H1 (cell line): ENCODE data around the gene ELOVL5. TPM values are rescaled to one million over a fixed set of nuclear protein-coding genes. Genes with fewer than 3 reads are reported as not detected.

Source experiments
- CTCF ChIA-PET: fragments of 300-600 bp; sonication (Branson Sonifier 250); formaldehyde crosslinking; loops from one replicate; lab custom pipeline; 2021; ENCODE audit not compliant: partially characterized antibody; lab: Charles Lee
- POLR2A ChIA-PET: fragments of 300-600 bp; sonication (Branson Sonifier 250); formaldehyde crosslinking; loops from one replicate; lab custom pipeline; 2021; ENCODE audit warnings: inconsistent platforms; ENCODE audit not compliant: partially characterized antibody; lab: Charles Lee
- DNase-seq, 2 experiments: peaks; one replicate each; pipeline versions ENCODE4 v3.0.0 to v3.0.0-alpha.2; 2010 to 2022; ENCODE audit warnings: low spot score in 2 of 2, low read depth in 1 of 2, mixed read lengths in 1 of 2
- FAIRE-seq: peaks from 2 replicates; lab custom pipeline; 2011; peaks lifted over from hg19 to GRCh38; lab: Jason Lieb, UNC
- H2AFZ ChIP-seq: 2 replicates; pipeline ENCODE4 v1.8.1; 2012; ENCODE audit warnings: low read length, inconsistent platforms
- H2AK5ac ChIP-seq: 2 replicates; pipeline ENCODE4 v1.6.1; 2013; ENCODE audit warnings: low read depth, low read length
- H2BK120ac ChIP-seq: replicated peaks from 2 replicates; pipeline ENCODE3; 2013; ENCODE audit warnings: low read depth, low read length, inconsistent platforms
- H2BK12ac ChIP-seq: 2 replicates; pipeline ENCODE4 v1.6.1; 2013; ENCODE audit warnings: low read depth, low read length
- H2BK15ac ChIP-seq: 2 replicates; pipeline ENCODE4 v1.6.1; 2013; ENCODE audit warnings: low read length
- H2BK20ac ChIP-seq: 2 replicates; pipeline ENCODE4 v1.6.1; 2013; ENCODE audit warnings: low read length
- H2BK5ac ChIP-seq: 2 replicates; pipeline ENCODE4 v1.6.1; 2013; ENCODE audit warnings: low read depth, low read length
- H3K14ac ChIP-seq: 2 replicates; pipeline ENCODE4 v1.6.1; 2013; ENCODE audit warnings: inconsistent platforms; ENCODE audit not compliant: insufficient read length
- H3K18ac ChIP-seq: 2 replicates; pipeline ENCODE4 v1.6.1; 2013; ENCODE audit warnings: low read length; ENCODE audit errors: extremely low read depth
- H3K23ac ChIP-seq: 2 replicates; pipeline ENCODE4 v1.6.1; 2013; ENCODE audit warnings: inconsistent platforms; ENCODE audit not compliant: insufficient read length
- H3K23me2 ChIP-seq: 2 replicates; pipeline ENCODE4 v1.6.1; 2013; ENCODE audit warnings: low read depth, low read length
- H3K27ac ChIP-seq: 2 replicates; pipeline ENCODE4 v1.6.1; 2011; ENCODE audit warnings: low read depth, low read length, inconsistent platforms
- H3K27me3 ChIP-seq, 4 experiments: replicated peaks in 1 of 4; 1 replicate in 1 of 4; 2 replicates in 3 of 4; pipeline versions ENCODE4 v1.6.1 to v1.8.1; 2011 to 2013; ENCODE audit warnings: low read length in 3 of 4, mild to moderate bottlenecking in 3 of 4, inconsistent platforms in 2 of 4, mixed read lengths in 2 of 4, moderate library complexity in 1 of 4; ENCODE audit not compliant: control insufficient read depth in 3 of 4, insufficient read depth in 3 of 4; ENCODE audit errors: extremely low read depth in 1 of 4
- H3K36me3 ChIP-seq, 4 experiments: 2 replicates each; pipeline versions ENCODE4 v1.6.1 to v1.8.1; 2011 to 2013; ENCODE audit warnings: mild to moderate bottlenecking in 4 of 4, low read length in 3 of 4, moderate library complexity in 2 of 4, control low read depth in 1 of 4, inconsistent platforms in 1 of 4; ENCODE audit not compliant: insufficient read depth in 4 of 4, control insufficient read depth in 2 of 4
- H3K4ac ChIP-seq: replicated peaks from 2 replicates; pipeline ENCODE3; 2013; ENCODE audit warnings: low read length, low read depth, mixed read lengths, inconsistent platforms; ENCODE audit not compliant: insufficient read length
- H3K4me1 ChIP-seq, 4 experiments: replicated peaks in 1 of 4; 1 replicate in 1 of 4; 2 replicates in 3 of 4; pipeline versions ENCODE4 v1.6.1 to v1.8.1; 2011 to 2013; ENCODE audit warnings: low read length in 3 of 4, inconsistent platforms in 2 of 4, mixed read lengths in 1 of 4; ENCODE audit not compliant: insufficient read depth in 4 of 4, control insufficient read depth in 3 of 4
- H3K4me2 ChIP-seq, 2 experiments: 2 replicates each; pipeline versions ENCODE4 v1.6.1 to v1.8.1; 2011 to 2013; ENCODE audit warnings: low read depth in 2 of 2, low read length in 2 of 2, control low read depth in 1 of 2, inconsistent platforms in 1 of 2, mild to moderate bottlenecking in 1 of 2; ENCODE audit not compliant: insufficient read depth in 1 of 2
- H3K4me3 ChIP-seq, 4 experiments: fragments of 200-600, 300-600 bp in 1 of 4; sonication (generic), shearing (Covaris generic), sonication (Bioruptor Twin) in 1 of 4; 2 replicates each; pipeline versions ENCODE4 v1.5.1 to v1.8.1; 2011 to 2016; ENCODE audit warnings: low read length in 4 of 4, low read depth in 3 of 4, control low read depth in 2 of 4, inconsistent platforms in 2 of 4, mild to moderate bottlenecking in 2 of 4, mixed read lengths in 1 of 4, moderate library complexity in 1 of 4; ENCODE audit not compliant: insufficient read depth in 2 of 4; ENCODE audit errors: extremely low read depth in 1 of 4
- H3K56ac ChIP-seq: replicated peaks from 2 replicates; pipeline ENCODE3; 2013; ENCODE audit warnings: low read depth, mild to moderate bottlenecking, mixed read lengths, low read length, inconsistent platforms; ENCODE audit not compliant: insufficient read length
- H3K79me1 ChIP-seq: 2 replicates; pipeline ENCODE4 v1.6.1; 2013; ENCODE audit warnings: low read depth, low read length, control low read depth
- H3K79me2 ChIP-seq, 2 experiments: 2 replicates each; pipeline versions ENCODE4 v1.6.1 to v1.8.1; 2012 to 2013; ENCODE audit warnings: low read length in 2 of 2, mild to moderate bottlenecking in 2 of 2, inconsistent platforms in 1 of 2; ENCODE audit not compliant: insufficient read depth in 2 of 2, control insufficient read depth in 1 of 2
- H3K9ac ChIP-seq, 4 experiments: replicated peaks in 1 of 4; 1 replicate in 1 of 4; 2 replicates in 3 of 4; pipeline versions ENCODE4 v1.6.1 to v1.8.1; 2011 to 2013; ENCODE audit warnings: low read depth in 3 of 4, low read length in 3 of 4, control low read depth in 2 of 4, mild to moderate bottlenecking in 2 of 4, moderate library complexity in 2 of 4, inconsistent platforms in 1 of 4; ENCODE audit errors: extremely low read depth in 1 of 4
- H3K9me3 ChIP-seq, 2 experiments: 2 replicates each; pipeline versions ENCODE4 v1.6.1 to v1.8.1; 2012 to 2013; ENCODE audit warnings: mild to moderate bottlenecking in 2 of 2, moderate library complexity in 2 of 2, control low read depth in 1 of 2, inconsistent platforms in 1 of 2, low read depth in 1 of 2, low read length in 1 of 2, mixed read lengths in 1 of 2; ENCODE audit not compliant: insufficient read depth in 2 of 2
- H4K20me1 ChIP-seq, 2 experiments: replicated peaks in 1 of 2; 2 replicates each; pipeline versions ENCODE3 to v1.8.1; 2011 to 2013; ENCODE audit warnings: inconsistent platforms in 2 of 2, low read length in 2 of 2, mild to moderate bottlenecking in 1 of 2; ENCODE audit not compliant: insufficient read depth in 2 of 2, control insufficient read depth in 1 of 2
- H4K5ac ChIP-seq: 2 replicates; pipeline ENCODE4 v1.6.1; 2013; ENCODE audit warnings: low read length, low read depth, mixed read lengths, inconsistent platforms; ENCODE audit not compliant: insufficient read length
- H4K8ac ChIP-seq: 2 replicates; pipeline ENCODE4 v1.8.0; 2013; ENCODE audit warnings: mild to moderate bottlenecking, moderate library complexity, low read length, inconsistent platforms; ENCODE audit not compliant: insufficient read depth; ENCODE audit errors: extremely low read depth
- H4K91ac ChIP-seq: replicated peaks from 2 replicates; pipeline ENCODE3; 2013; ENCODE audit warnings: low read length, mixed read lengths, inconsistent platforms; ENCODE audit not compliant: insufficient read length
- BACH1 ChIP-seq: IDR thresholded peaks from 2 replicates; pipeline ENCODE4 v1.6.1; 2012; ENCODE audit warnings: low read length, improper control_type of control experiment
- CREB1 ChIP-seq: IDR thresholded peaks from 2 replicates; pipeline ENCODE4 v1.6.1; 2012; ENCODE audit warnings: inconsistent platforms
- GTF2F1 ChIP-seq: IDR thresholded peaks from 2 replicates; pipeline ENCODE4 v1.6.1; 2012; ENCODE audit warnings: low read depth, low read length, improper control_type of control experiment, borderline replicate concordance
- JUND ChIP-seq: IDR thresholded peaks from 2 replicates; pipeline ENCODE4 v1.6.1; 2011; ENCODE audit warnings: mild to moderate bottlenecking, improper control_type of control experiment, low read length
- NANOG ChIP-seq: IDR thresholded peaks from 2 replicates; pipeline ENCODE4 v1.6.1; 2011; ENCODE audit warnings: low read length, low read depth, mild to moderate bottlenecking, inconsistent platforms; ENCODE audit not compliant: insufficient read depth, poor library complexity, severe bottlenecking
- POLR2AphosphoS5 ChIP-seq: IDR thresholded peaks from 2 replicates; pipeline ENCODE4 v1.6.1; 2011; ENCODE audit warnings: low read depth, low read length
- POU5F1 ChIP-seq: IDR thresholded peaks from 2 replicates; pipeline ENCODE4 v1.6.1; 2011; ENCODE audit warnings: low read depth, mild to moderate bottlenecking, low read length, moderate library complexity
- RNF2 ChIP-seq: fragments of 200-900, 300-1000 bp; sonication (generic); IDR thresholded peaks from 2 replicates; pipeline ENCODE4 v1.7.1; 2016; ENCODE audit warnings: borderline replicate concordance, low read depth, mild to moderate bottlenecking, antibody characterized with exemption, low read length; ENCODE audit not compliant: poor library complexity, severe bottlenecking; ENCODE audit errors: missing control alignments
- SP2 ChIP-seq: IDR thresholded peaks from 2 replicates; pipeline ENCODE4 v1.6.1; 2012; ENCODE audit warnings: mild to moderate bottlenecking, low read length, inconsistent platforms
- SP4 ChIP-seq: IDR thresholded peaks from 2 replicates; pipeline ENCODE4 v1.6.1; 2012; ENCODE audit warnings: low read length, inconsistent platforms
- TAF1 ChIP-seq: IDR thresholded peaks from 2 replicates; pipeline ENCODE4 v1.6.1; 2011; ENCODE audit warnings: mild to moderate bottlenecking, low read depth, low read length
- TEAD4 ChIP-seq: IDR thresholded peaks from 2 replicates; pipeline ENCODE4 v1.6.1; 2012; ENCODE audit warnings: low read depth, low read length, inconsistent platforms, mixed read lengths
- YY1 ChIP-seq: IDR thresholded peaks from 2 replicates; pipeline ENCODE4 v1.6.1; 2011; ENCODE audit warnings: low read depth, mild to moderate bottlenecking, low read length
- WGBS, 2 experiments: shearing (Covaris generic) in 1 of 2; methylation state at CpG; one replicate each; pipeline versions ENCODE4 v1.1.6 to v1.1.7; 2013 to 2015; ENCODE audit warnings: low lambda C conversion rate in 2 of 2, mixed read lengths in 2 of 2, inconsistent platforms in 1 of 2, low coverage in 1 of 2, missing lambda C conversion rate in 1 of 2; ENCODE audit not compliant: insufficient replicate concordance in 2 of 2, insufficient coverage in 1 of 2, insufficient read length in 1 of 2; ENCODE audit errors: extremely low coverage in 1 of 2, missing lambda C conversion rate in 1 of 2; 5-methylcytosine and 5-hydroxymethylcytosine counted together
- polyA plus RNA-seq, 7 experiments: library from polyadenylated mRNA; depleted of rRNA in 3 of 7; stranded (reverse) in 5 of 7; unstranded in 2 of 7; fragments of >200 nt in 5 of 7; fragments of 200-250 nt in 2 of 7; gene quantifications; 1 replicate in 5 of 7; 2 replicates in 1 of 7; 4 replicates in 1 of 7; pipeline versions ENCODE4 v1.2.1 to v1.2.3, GENCODE V29; 2011 to 2013; ENCODE audit warnings: missing spikeins in 2 of 7, mixed read lengths in 2 of 7
- total RNA-seq: library from RNA; stranded (reverse); fragmentation: NEBNext Ultra II Directional; extraction: Animal tissue kit (Norgen Biotek cat#: 25700); gene quantifications from 2 replicates; pipeline ENCODE4 v1.2.1, GENCODE V29; 2021
- TF ChIP-seq, protein P1 (sequence below): IDR thresholded peaks from 2 replicates; pipeline ENCODE4 v1.6.1; 2012; ENCODE audit warnings: low read length, inconsistent platforms

Gene ELOVL5
- total and polyA plus RNA-seq, 2 of the 8 experiments (the other 6 are each of a cell fraction or from before 2014, with no cell fraction given), result 113 to 156 TPM

DNA sequence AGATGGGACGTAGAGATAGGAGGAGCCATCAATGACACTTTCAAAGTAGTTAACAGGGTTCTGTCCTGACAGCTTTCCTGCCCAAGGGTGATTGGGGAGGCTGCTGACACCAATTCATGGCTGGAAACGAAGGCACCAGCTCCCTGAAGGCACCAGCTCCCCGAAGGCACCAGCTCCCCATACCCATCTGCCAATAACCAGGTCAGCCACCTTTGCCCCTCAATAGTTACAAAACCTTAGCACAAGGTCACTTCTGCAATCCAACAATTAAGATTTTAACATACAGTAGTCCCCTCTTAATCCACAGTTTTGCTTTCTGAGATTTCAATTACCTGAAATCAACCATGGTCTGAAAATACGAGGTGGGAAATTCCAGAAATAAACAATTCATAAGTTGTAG, 51.7 kb downstream of the ELOVL5 start:
- H3K23ac ChIP-seq, result no peak overlapping the region
- no peak overlapping the region for H2BK12ac ChIP-seq
- H4K5ac ChIP-seq, result no peak overlapping the region
- peaks cover 6% of the 10 kb centered on the region; the same call in 1 of the 2 replicates for H3K79me1 ChIP-seq
- H2BK5ac ChIP-seq, result no peak overlapping the region
- H3K4me2 ChIP-seq, result no peak overlapping the region
- H2AFZ ChIP-seq, result no peak overlapping the region
- H3K36me3 ChIP-seq, result peaks cover 0 to 8% (median 1%) of the 10 kb centered on the region in 4 experiments; a peak in 2 of 8 replicates
- H2AK5ac ChIP-seq, result no peak overlapping the region
- peaks cover 10 to 25% of the 10 kb centered on the region in 2 experiments for H4K20me1 ChIP-seq
- DNase-seq (no peak), FAIRE-seq (no peak)
- no peak overlapping the region; the same call in 1 of the 2 replicates for H4K8ac ChIP-seq
- H2BK20ac ChIP-seq, result no peak overlapping the region
- H3K9me3 ChIP-seq, result no peaks in the 10 kb centered on the region
- 86% methylated on average over 4 of the region's 4 CpGs; no CpG with 5 or more reads in 1 of the 2 experiments for WGBS, 2 experiments
- H3K14ac ChIP-seq, result no peak overlapping the region
- CTCF ChIA-PET, result interaction anchor here (1.0 to 5.0 kb wide), 4 partner anchors 18 to 125 kb away, joined by 4 to 46 read pairs (median 5); no protein-coding TSS in a partner anchor
- POLR2A ChIA-PET, result no interaction called here
- H2BK120ac ChIP-seq, result no peak overlapping the region
- no peaks in the 10 kb centered on the region for H3K23me2 ChIP-seq
- H3K9ac ChIP-seq, result no peak overlapping the region
- no peak overlapping the region for H3K4me3 ChIP-seq
- peaks cover 0 to 3% (median under 1%) of the 10 kb centered on the region in 4 experiments; a peak in 1 of 7 replicates for H3K4me1 ChIP-seq
- H2BK15ac ChIP-seq, result no peak overlapping the region
- no peak overlapping the region for H3K27ac ChIP-seq
- peaks cover 4 to 60% of the 10 kb centered on the region in 2 experiments for H3K79me2 ChIP-seq
- H3K4ac ChIP-seq, result no peak overlapping the region
- no peak overlapping the region for H4K91ac ChIP-seq
- no peak overlapping the region for H3K56ac ChIP-seq
- no peak overlapping the region for H3K18ac ChIP-seq
- no peaks in the 10 kb centered on the region for H3K27me3 ChIP-seq
- TF ChIP-seq JUND (no peak), CREB1 (no peak), TEAD4 (no peak), YY1 (no peak), NANOG (no peak), RNF2 (no peak), GTF2F1 (no peak), SP4 (no peak), POLR2AphosphoS5 (no peak), SP2 (no peak), TAF1 (no peak), POU5F1 (no peak), BACH1 (no peak)
- TF ChIP-seq, protein P1, sequence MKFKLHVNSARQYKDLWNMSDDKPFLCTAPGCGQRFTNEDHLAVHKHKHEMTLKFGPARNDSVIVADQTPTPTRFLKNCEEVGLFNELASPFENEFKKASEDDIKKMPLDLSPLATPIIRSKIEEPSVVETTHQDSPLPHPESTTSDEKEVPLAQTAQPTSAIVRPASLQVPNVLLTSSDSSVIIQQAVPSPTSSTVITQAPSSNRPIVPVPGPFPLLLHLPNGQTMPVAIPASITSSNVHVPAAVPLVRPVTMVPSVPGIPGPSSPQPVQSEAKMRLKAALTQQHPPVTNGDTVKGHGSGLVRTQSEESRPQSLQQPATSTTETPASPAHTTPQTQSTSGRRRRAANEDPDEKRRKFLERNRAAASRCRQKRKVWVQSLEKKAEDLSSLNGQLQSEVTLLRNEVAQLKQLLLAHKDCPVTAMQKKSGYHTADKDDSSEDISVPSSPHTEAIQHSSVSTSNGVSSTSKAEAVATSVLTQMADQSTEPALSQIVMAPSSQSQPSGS, result no peak
